LHCN-M2 (cell line): ENCODE measurements around the gene NFYC. TPM values are rescaled to one million over a fixed set of nuclear protein-coding genes. Genes with fewer than 3 reads are reported as not detected.
"Not testable (repeated sequence)": the region's sequence is repeated elsewhere in the genome, so short reads cannot be mapped to it uniquely, and the experiment has no call there.

Experiments used
- DNase-seq: peaks from one replicate; pipeline ENCODE4 v3.0.0-alpha.2; 2012; ENCODE audit warnings: low read depth
- total RNA-seq: library from RNA; depleted of rRNA; stranded (reverse); fragments of >200 nt; gene quantifications from 2 replicates; pipeline ENCODE4 v1.2.3, GENCODE V29; 2014

NFYC gene
- total RNA-seq, 1 experiment from 2014 or later = 31.3 TPM

DNA sequence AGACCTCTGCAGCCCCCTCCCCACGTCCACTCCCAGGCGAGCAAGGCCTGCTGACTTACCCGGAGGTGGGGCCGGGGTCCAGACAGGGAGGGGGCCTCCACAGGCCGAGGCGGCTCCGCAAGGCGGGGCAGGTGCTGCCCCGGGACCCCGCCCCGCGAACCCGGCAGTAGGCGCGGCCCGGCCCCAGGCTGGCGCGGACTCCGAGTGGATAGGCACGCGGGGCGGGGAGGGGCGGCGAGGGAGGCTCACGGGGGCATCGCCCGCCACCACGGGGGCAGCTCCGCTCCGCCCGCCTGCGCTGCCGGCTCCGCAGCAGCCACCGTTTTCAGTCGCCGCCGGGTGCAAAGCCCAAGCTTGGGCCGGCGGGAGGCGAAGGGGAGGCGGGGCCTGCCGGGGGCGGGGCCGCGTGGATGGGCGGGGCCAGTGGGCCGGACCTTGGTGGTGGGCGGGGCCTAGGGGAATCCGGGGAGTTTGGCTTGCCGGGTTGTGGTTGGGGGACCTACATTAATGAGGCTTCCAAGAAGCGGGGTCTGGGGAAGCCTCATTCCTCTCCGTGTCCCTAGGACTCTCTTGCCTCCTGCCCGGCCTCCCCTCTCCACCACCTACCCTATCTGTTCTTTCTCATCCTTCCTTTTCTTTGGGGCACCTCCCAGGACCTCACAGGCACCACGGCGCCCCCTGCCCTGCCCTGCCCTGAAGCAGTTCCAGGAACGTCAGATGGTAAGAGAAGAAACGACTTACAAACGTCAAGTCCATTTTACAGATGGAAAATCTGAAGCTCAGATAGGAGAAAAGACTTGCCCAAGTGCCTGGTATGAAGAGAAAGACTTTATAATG is 26.0 kb upstream of the NFYC start, which contains the start of gene RIMS3:
TSS of gene RIMS3 (minus strand) at position 348 of the 837 bp plus-strand sequence. CDS start 23,757 bp downstream, outside the sequence.
- DNase-seq = peak; percentile 32

DNA sequence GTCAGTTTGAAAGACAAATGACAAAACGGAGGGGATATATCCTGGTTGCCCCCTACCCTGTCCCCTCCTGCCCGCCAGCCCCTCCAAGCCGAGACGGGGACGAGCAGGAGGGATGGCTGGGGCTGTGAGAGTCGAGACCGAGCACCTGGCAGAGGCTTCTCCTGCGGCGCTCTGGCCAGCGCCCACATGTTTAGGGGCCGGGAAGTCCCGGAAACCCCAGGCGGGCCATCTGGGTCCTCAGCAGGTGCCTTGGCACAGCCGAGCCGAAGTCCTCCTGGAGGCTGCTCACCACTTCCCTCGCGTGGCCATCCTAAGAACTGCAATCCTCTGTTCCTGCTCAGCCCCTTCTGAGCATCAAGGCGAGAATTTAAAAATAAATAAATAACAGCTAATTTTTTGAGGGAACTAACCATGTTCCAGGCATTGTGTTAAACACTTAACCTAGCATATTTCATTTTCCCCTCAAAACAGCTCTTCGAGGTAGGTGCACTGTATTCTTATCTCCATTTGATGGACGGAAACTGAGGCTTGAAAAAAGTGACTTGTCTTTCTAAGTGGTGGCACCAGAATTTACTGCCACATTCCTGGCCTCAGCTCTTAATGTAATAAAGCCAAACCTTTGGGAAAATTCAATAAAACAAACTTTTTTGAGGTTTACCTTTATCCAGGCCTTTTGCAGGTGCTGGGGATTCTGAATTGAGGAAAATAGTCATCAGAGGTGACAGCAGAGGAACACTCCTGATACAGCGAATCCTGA is 22.6 kb upstream of the NFYC start:
- peak; percentile 46 for DNase-seq

DNA sequence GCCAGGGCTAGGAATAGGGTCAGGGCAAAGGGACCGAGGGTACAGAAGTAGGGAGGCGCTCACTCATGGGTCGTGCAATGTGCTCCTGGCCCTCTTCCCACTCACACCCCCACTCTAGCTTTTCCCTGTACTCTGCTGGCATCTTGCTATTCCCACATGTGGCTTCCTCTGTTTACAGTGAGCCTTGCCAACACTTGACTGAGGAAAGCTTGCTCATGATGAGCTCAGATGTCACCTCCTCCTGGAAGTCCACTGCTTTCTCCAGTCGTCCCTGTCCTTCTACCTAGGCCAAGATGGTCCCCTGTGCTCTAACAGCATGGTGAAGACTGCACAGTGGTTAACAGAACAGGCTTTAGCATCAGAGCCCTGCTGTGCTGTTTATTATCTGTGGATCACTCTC is 18.1 kb upstream of the NFYC start:
- DNase-seq = no peak

DNA sequence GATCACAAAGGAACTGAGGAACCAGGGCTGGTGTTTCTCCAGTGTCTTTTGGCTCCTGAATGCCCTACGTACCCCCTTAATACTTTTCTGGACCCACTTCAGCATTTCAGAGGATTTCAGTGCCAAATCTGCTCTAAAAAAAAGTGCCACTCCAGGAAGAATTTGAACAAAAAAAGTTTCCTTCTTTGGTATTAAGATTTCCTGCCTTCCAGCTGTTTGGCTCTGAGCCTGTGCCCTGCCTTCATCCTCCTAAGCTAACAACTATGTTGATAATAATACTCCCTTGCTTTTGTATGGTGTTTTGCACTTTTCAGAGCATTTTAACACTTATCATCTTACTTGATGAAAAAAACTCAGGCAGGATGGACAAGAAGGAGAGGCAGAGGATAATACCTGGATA is 15.0 kb upstream of the NFYC start:
- no peak for DNase-seq

DNA sequence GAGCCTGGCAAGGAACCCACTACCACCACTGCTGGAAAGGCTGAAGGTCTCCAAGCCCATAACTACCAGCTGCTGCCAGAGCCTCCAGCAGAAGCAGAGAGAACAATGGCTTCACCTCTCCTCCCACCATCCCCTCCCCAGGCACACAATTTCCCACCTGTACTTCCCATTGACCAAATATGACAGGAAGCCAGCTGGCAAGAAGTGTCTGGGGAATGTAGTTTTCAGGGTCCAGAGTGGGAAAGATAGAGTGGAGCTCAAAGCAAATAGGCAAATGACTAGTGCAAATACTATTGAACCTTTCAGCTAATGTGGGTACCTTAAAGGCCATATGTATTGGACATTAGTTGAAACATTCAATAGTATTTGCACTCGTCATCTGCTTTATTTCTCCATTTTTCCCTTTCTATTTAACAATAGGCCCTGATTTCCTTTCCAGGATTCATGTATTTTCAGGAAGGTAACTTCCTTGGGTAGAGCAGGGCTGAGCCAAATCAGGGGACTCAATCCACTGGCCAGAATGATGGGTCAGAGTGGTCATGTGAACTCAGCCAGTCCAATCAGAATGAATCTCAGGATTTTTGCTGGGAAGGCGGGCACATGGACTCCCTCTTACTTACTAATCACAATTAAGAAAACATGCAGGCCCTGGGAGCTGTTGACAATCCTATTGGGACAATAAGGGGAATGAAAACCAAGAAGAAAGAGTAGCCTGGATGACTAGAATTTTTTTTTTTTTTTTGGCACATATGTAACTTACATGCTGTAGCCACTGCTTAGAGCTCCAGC is 12.1 kb upstream of the NFYC start:
- DNase-seq = no peak

DNA sequence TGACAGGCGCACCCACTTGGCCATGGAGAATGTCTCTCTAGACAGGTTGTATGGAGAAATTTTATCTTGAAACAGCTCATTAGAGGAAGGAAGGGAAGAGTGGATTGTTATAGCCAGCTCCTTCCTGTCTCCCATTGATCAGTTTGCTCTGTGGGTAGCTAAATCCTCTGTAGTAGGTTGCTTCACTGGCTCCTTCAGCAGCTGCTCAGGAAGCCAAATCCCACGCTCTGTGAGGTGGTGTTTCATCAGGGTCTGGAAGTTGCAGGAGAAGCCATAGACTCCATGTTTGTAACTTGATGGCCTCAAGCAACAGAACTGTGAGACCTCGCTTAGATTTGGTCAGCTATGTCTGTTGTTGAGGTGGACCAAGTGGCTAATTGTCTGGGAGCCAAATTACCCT is 6.8 kb upstream of the NFYC start:
- no peak for DNase-seq

DNA sequence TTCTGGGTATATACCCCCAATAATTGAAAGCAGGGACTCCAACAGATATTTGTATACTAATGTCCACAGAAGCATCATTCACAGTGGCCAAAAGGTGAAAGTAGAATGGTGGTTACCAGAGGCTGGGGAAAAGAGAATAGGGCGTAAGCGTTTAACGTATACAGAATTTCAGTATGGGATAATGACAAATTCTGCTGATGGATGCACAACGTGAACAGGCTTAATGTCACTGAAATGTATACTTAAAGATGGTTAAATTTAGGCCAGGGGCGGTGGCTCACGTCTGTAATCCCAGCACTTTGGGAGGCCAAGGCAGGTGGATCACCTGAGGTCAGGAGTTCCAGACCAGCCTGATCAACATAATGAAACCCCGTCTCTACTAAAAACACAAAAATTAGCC is 4.4 kb upstream of the NFYC start:
- DNase-seq = no peak

DNA sequence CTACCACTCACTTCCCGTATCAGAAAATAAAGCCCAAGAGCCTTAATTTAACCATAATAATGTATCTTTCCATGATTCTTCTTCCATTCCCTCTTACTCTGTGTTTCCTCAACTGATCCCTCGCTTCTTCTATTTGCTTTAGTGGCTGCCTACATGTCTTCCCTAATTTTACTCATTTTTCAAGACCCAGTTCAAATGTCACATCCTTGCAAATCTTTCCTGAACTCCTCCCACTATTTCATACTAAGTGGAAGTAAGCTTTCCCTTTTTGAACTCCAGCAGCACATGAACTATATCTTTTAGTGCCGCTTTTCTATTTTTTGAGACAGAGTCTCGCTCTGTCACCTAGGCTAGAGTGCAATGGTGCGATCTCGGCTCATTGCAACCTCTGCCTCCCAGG is 3.8 kb upstream of the NFYC start:
- no peak for DNase-seq

DNA sequence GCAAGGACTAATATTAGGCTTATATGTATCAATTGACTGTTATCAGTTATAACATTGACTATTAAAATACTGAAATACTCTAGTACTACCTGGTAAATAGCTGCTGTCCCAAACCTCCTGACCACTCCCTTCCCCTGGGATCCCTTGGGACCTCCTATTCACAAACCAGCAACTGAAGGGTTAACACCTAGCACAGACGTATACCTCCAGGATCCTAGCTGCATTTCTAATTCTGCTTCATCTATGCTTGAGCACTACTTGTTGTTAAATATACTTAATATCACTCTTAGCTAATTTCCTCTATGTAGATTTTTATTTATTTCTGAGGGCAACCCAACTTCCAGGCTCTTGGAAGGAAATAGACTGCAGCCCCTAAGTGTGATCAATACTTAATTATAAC is 1.8 kb upstream of the NFYC start:
- no peak for DNase-seq

DNA sequence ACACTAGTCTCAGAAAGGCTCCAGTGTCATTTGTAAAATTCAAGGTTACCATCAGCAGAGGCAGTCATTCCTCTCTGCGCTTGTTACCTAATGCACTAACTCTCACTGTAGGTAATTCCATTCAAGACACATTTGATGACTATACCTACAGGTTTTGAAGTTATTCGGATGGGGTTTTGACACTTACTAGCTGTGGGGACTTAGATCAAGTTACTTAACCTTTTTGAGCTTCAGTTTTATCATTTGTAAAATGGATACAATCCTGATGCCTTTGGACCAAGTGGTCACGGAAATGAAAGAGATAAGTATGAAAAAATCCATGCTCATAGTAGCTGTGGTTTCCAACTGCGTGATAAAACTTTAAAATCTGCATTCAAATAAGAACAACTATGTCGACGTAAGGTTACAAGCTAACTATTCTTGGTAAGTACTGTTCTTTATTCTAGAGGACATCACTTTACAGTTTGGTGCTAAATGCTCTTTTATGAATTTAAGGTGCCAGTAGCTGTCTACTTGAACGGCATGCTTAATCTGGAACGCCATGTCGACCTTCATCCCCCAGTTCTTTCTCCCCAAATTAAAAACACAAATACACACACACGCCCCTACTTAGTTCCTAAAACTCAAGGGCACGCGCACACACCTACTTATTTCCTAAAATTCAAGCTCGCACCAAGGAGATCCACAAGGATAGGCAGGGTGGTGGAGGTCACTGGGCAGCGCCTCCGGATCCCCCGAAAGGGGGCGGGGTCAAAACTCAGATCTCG is 550 bp upstream of the NFYC start:
- DNase-seq = no peak

DNA sequence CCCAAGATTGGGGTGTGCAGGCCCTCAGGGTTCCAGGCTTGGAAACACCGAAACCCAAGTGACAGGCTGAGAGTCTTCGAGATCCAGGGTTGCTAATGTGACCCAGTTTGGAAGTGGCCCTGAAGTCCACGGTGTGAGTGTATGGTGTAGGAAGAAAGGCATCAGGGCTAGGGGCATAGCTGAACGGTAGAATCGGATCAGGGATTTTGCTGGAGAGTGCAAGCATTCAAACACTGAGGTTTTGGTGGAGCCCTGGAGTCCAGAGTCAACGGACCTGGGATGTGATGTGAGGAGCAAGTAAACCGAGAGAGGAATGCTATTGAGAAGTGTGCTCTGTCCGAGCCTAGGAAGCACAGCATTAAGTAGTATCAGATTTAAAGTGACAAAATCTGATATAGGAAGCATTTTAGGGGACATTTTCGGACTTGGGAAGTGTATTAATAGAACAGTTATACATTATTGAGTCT is 958 bp downstream of the NFYC start:
- no peak for DNase-seq

DNA sequence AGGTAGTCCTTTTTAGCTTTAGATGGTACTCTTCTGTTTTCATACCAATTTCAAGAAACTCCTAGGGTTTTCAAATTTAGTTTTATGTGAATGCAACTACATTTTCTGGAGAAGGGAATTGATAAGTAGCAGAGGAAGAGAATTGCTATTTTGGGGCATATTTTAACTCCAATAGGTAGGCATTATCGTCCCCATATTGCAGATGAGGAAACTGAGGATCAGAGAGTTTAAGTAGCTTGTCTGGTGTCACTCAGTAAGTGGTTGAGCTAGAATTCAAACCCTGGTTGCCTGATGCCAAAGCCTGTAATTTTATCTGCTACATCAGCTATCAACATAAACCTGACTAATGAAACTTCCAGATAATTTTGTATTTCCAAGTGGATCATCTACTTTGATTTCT is 1.9 kb downstream of the NFYC start:
- DNase-seq = no peak

DNA sequence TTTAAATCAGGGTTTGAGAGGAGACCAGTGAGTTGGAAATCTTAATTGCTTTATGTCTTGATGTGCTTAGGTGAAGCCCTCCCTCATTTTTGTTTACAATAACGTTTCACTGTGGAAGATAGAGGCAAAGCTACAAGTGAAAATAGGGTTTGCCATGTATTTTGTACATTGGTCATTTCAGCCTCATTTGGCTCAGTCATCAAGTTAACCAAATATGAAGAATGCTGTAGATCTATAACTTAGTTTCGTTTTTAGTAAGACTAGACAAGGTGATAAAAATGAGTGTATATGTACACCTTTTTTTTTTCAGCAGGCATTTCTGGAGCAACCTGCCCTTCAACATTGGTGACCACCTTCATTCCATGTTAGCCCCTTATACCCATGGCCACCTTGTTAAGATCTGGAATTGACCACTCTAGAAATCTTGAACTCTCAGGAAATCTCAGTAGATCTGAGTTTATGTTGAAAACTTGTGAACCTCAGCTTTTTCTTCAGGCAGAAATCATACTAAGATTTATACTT is 2.9 kb downstream of the NFYC start:
- no peak for DNase-seq

DNA sequence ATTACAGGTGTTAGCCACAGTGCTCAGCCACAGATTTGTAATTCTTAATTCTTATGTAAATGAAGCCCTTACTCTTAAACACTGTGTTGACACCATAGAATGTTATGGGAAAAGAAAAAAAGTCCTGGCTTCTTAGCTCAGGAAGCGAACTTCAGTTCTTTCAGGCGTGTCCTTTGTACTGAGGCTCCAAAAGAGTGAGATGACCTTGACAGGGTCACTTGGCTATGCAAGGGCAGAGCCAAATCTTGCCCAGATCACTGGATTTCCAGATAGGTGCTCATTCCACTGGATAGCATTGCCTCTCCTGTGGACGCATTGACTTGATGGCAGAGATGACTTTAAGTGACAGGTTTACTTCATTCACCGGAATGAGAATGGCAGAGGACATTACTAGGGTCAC is 4.8 kb downstream of the NFYC start:
- no peak for DNase-seq

DNA sequence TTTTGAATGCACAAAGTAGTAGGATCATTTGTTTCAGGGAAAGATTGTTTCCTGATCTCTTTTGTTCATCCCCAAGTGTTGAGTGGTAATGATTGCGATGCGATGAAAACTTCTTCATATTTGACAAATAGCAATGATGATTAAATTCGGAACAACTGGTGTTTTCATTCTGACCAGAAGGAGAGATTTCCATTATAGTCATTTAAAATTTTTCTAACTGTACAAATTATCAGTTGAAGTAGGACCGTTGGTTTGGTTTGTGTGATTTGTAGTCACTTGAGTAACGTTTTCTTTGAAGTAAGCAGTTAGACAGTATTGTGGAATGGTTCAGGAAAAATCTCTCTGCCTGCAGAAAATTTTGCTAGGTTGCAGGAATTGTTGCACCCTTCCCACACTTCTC is 5.9 kb downstream of the NFYC start:
- no peak for DNase-seq

DNA sequence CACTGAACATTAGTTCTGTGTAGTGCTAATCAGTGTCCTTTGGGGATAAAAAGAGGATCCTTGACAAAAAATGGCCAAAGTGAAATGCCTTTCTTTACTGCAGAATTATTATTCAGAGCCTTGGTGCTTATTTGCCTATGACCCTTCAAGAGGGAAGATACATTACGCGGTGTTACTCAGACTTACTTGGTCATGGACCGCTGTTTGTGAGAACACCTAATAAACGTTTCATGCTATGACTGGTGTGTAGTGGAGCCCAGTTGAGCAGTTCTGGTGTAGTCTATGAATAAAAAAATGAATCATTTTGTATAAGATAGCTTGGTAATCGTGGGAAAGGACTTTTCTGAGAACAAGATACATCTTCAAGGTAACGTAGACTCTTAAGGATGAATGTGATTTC is 8.3 kb downstream of the NFYC start:
- no peak for DNase-seq

DNA sequence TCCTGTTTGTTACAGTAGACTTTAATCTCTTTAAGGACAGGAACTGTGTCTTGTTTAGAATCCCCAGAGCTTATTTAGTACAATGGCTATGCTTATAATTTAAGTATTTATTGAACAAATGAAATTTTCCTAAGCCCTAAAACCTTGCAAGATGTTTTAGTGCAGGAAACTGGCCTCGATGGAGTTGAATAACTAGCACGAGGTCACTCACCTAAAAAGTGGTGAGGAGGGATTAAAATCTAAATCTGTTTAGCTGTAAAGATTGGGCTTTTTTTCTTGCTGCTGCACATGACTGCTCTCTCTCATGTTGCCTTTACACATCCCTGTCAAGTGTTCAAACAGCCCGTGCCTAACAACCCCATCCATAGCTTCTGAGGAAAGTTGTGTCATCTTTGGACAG is 10.2 kb downstream of the NFYC start:
- no peak for DNase-seq

DNA sequence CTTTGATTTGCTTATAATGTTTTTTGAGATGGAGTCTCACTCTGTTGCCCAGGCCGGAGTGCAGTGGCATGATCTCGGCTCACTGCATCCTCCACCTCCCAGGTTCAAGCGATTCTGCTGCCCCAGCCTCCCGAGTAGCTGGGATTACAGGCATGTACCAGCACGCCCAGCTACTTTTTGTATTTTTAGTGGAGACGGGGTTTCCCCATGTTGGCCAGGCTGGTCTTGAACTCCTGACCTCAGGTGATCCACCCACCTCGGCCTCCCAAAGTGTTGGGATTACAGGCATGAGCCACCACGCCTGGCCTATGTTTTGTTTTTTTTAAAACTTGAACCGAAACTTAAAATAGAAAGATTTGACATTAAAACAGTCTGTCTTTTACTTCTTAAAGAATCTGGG is 11.3 kb downstream of the NFYC start:
- not testable (repeated sequence) for DNase-seq

DNA sequence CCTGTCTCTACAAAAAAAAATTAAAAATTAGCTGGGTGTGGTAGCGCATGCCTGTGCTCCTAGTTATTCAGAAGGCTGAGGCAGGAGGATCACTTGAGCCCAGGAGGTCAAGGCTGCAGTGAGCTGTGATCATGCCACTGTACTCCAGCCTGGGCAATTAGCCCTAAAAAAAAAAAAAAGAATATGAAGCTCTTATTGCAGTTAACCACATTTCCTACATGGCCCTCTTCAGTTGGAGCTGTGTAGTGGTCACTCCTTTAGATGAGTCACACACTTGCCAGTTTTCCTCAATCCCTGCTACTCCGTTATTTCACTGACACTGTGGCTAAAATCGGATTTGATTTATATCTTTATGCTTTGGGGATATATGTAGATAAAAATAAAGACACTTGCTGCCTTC is 11.8 kb downstream of the NFYC start:
- peak; percentile 87 for DNase-seq

DNA sequence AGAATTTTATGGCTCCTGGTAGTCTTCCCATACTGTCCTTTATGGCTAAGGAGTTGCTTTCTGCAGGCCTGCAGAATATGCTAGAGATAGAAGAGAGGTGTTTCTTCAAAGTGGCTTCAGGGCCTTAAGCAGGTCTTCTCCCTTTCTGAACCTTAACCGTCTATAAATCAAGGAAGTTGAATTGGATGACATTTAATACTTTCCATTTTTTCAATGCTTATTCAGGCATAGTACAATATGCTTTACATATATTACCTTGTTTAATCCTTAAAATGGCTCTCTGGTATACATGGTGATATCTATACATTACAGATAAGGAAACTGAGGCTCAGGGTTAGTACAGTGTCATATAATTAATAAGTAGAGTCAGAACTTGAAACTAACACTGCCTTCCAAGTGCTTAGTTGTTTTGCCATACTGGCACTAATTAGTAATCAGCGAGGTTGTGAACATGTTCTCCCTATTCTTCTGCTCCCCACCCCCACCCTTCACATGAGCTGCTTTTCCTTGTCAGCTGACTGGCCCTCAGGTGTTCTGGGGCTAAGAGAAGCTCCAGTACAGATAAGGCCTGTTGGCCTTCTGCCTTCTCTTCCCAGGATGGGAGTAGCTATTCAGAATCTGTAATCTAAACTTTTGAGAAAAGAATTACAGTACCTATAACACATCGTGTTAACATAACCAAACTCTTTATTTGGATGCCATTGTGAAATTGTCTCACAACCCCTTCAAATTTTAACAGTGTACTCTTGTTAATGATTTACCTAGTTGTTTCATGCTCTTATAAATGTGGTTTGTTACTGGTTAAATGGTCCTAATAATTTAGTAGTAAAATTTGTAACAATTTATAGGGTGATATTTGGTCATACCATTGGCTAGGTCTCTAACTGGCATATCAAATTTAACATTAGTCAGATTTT is 13.6 kb downstream of the NFYC start:
- no peak for DNase-seq
